ENCODE results near the gene GFOD2.

GFOD2 gene

DNA sequence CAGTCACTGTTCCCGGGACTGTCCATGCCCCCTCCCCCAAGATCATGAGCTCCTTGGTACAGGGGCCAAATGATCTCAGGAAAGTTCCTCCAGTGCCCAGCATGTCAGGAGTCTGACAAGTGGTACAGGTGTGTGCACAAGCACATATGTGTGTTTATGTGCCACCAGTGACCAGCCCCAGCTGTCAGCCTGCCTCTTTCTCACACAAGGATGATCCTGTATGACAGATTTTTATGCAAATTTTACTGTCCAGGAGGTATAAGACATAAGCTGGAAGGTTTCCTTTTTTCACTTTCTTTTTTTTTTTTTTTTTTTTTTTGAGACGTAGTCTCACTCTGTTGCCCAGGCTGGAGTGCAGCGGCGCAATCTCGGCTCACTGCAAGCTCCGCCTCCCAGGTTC is 31.4 kb upstream of the GFOD2 start:
- TF ChIP-seq, protein P1, sequence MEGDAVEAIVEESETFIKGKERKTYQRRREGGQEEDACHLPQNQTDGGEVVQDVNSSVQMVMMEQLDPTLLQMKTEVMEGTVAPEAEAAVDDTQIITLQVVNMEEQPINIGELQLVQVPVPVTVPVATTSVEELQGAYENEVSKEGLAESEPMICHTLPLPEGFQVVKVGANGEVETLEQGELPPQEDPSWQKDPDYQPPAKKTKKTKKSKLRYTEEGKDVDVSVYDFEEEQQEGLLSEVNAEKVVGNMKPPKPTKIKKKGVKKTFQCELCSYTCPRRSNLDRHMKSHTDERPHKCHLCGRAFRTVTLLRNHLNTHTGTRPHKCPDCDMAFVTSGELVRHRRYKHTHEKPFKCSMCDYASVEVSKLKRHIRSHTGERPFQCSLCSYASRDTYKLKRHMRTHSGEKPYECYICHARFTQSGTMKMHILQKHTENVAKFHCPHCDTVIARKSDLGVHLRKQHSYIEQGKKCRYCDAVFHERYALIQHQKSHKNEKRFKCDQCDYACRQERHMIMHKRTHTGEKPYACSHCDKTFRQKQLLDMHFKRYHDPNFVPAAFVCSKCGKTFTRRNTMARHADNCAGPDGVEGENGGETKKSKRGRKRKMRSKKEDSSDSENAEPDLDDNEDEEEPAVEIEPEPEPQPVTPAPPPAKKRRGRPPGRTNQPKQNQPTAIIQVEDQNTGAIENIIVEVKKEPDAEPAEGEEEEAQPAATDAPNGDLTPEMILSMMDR (conservative IDR thresholded peaks at IDR 0.05; ENCODE audit: low read depth, low read length), result no peak
- no peak overlapping the region for H3K4me3 ChIP-seq (IDR thresholded peaks at IDR 0.05; ENCODE audit: insufficient read depth, low read depth, low read length)

DNA sequence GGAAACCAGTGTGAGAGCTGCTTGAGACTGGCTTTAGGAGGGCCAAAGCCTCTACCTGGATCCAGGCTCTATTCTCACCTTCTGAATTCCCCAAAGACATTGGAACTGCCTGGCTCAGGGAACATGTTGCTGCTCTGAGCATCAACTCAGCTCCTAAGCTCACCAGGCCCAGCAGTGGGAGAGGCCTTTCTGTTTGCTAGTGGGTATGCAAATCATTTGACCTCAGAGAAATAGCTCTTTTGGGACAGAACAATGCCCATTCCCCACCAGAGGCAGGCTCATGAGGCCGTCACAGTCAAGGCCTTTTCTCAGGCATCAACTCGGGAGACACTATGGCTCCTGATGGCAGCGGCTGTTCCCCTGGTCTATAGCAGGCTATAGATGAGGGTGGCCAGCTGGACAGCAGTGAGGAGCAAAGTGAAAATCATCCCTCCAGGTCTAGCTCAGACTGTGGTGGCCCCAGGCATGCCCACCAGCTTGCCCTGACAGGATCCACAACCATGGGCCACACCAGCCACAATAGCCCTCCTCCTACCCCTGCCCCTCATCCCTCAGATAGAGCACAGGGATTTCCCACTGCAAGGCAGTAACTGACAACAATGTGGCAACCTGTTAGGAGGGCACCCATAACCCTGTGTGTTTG is 30.4 kb upstream of the GFOD2 start:
- H3K27me3 ChIP-seq (ENCODE audit: insufficient read depth, low read depth), result no peaks in the 10 kb centered on the region
- H3K9ac ChIP-seq, result no peak overlapping the region
- no peaks in the 10 kb centered on the region for H3K79me2 ChIP-seq (ENCODE audit: insufficient read depth, low read depth)
- peaks cover 8% of the 10 kb centered on the region for H3K4me1 ChIP-seq (ENCODE audit: low read depth, poor library complexity, severe bottlenecking)
- no peak overlapping the region for H3K4me3 ChIP-seq (IDR thresholded peaks at IDR 0.05; ENCODE audit: insufficient read depth, low read depth, low read length)
- no peaks in the 10 kb centered on the region for H4K20me1 ChIP-seq (ENCODE audit: insufficient read depth)
- no peaks in the 10 kb centered on the region for H3K36me3 ChIP-seq (ENCODE audit: insufficient read depth)
- TF ChIP-seq, protein P1 (conservative IDR thresholded peaks at IDR 0.05; ENCODE audit: low read depth, low read length), result no peak
- no peak overlapping the region for H3K4me2 ChIP-seq
- H2AFZ ChIP-seq (ENCODE audit: low read depth), result no peak overlapping the region
- no peak overlapping the region for H3K27ac ChIP-seq

More for the DNA sequence above, 31.4 kb upstream of the GFOD2 start:
- Histone ChIP-seq H4K20me1 (ENCODE audit: insufficient read depth) (no peaks in the 10 kb centered on the region), H3K79me2 (ENCODE audit: insufficient read depth, low read depth) (no peaks in the 10 kb centered on the region), H2AFZ (ENCODE audit: low read depth) (no peak overlapping the region), H3K27me3 (ENCODE audit: insufficient read depth, low read depth) (no peaks in the 10 kb centered on the region), H3K9ac (no peak overlapping the region), H3K4me1 (ENCODE audit: low read depth, poor library complexity, severe bottlenecking) (peaks cover 8% of the 10 kb centered on the region), H3K27ac (no peak overlapping the region), H3K4me2 (no peak overlapping the region), H3K36me3 (ENCODE audit: insufficient read depth) (no peaks in the 10 kb centered on the region)

DNA sequence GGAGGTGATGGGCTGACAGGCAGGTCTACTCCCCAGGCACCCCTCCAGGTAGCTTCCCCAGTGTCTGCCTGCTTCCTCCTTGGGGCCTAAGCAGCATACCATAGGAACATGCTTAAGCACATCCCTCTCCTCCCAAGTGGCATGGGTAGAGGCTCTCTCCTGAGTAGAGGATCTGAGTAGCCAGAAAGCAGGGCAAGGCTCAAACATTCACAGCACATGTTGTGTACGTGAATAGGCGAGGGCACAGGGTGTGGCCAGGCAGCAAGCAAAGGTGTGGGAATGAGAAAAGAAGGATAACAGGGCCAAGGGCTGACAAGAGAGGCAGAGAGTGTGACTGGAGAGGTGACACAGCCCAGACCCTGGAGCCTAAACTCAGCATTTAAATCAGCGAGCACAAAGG is 29.7 kb upstream of the GFOD2 start:
- H3K4me2 ChIP-seq, result no peak overlapping the region
- H3K27ac ChIP-seq, result no peak overlapping the region
- H3K36me3 ChIP-seq (ENCODE audit: insufficient read depth), result no peaks in the 10 kb centered on the region
- TF ChIP-seq, protein P1 (conservative IDR thresholded peaks at IDR 0.05; ENCODE audit: low read depth, low read length), result no peak
- H3K9ac ChIP-seq, result no peak overlapping the region
- no peaks in the 10 kb centered on the region for H3K79me2 ChIP-seq (ENCODE audit: insufficient read depth, low read depth)
- no peak overlapping the region for H3K4me3 ChIP-seq (IDR thresholded peaks at IDR 0.05; ENCODE audit: insufficient read depth, low read depth, low read length)
- no peaks in the 10 kb centered on the region for H4K20me1 ChIP-seq (ENCODE audit: insufficient read depth)
- H2AFZ ChIP-seq (ENCODE audit: low read depth), result no peak overlapping the region
- H3K4me1 ChIP-seq (ENCODE audit: low read depth, poor library complexity, severe bottlenecking), result peaks cover 8% of the 10 kb centered on the region
- no peaks in the 10 kb centered on the region for H3K27me3 ChIP-seq (ENCODE audit: insufficient read depth, low read depth)

DNA sequence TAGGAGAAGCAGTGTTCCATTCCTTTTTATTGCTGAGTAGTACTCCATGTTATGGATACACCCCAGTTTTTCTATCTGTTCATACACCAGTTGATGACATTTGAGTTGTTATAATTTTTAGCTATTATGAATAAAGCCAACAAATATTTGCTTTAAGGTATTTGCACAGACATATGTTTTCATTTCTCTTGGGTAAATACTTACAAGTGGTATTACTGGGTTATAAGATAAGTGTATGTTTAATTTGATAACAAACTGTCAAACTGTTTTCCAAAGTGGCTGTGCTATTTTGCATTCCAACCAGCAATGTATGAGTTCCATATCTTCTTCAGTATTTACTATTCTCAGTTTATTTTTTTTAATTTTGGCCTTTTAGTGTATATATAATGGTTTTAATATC is 27.7 kb upstream of the GFOD2 start:
- H3K4me2 ChIP-seq, result no peak overlapping the region
- H3K79me2 ChIP-seq (ENCODE audit: insufficient read depth, low read depth), result no peaks in the 10 kb centered on the region
- no peak overlapping the region for H3K4me3 ChIP-seq (IDR thresholded peaks at IDR 0.05; ENCODE audit: insufficient read depth, low read depth, low read length)
- TF ChIP-seq, protein P1 (conservative IDR thresholded peaks at IDR 0.05; ENCODE audit: low read depth, low read length), result no peak
- no peaks in the 10 kb centered on the region for H3K27me3 ChIP-seq (ENCODE audit: insufficient read depth, low read depth)
- H4K20me1 ChIP-seq (ENCODE audit: insufficient read depth), result no peaks in the 10 kb centered on the region
- H2AFZ ChIP-seq (ENCODE audit: low read depth), result no peak overlapping the region
- H3K9ac ChIP-seq, result no peak overlapping the region
- H3K4me1 ChIP-seq (ENCODE audit: low read depth, poor library complexity, severe bottlenecking), result peaks cover 8% of the 10 kb centered on the region
- no peaks in the 10 kb centered on the region for H3K36me3 ChIP-seq (ENCODE audit: insufficient read depth)
- no peak overlapping the region for H3K27ac ChIP-seq

Data from KMS-11 (cell line).